ENCODE results near the gene CCDC185.

Gene CCDC185

GRCh38 chr1:223364685-223365382, 28.4 kb upstream of the CCDC185 start (continued):
- TF ChIP-seq PATZ1 (tag by site-specific recombination; IDR thresholded peaks at IDR 0.05) (peak; percentile 84), ZNF311 (tag by site-specific recombination; IDR thresholded peaks at IDR 0.05; ENCODE audit: borderline replicate concordance) (no peak), ZNF585B (tag by site-specific recombination; IDR thresholded peaks at IDR 0.05) (no peak), ZNF518A (tag by site-specific recombination; conservative IDR thresholded peaks at IDR 0.05; ENCODE audit: low read depth) (no peak), ZNF623 (tag by site-specific recombination; IDR thresholded peaks at IDR 0.05) (0 out of 2 replicates have a peak, but pooled peaks have one; percentile 14), ZNF214 (tag by site-specific recombination; IDR thresholded peaks at IDR 0.05; ENCODE audit: borderline replicate concordance) (no peak), HOXC10 (CRISPR knock-in tag; IDR thresholded peaks at IDR 0.05) (0 out of 2 replicates have a peak, but pooled peaks have one; percentile 11), ZNF174 (tag by site-specific recombination; IDR thresholded peaks at IDR 0.05) (no peak), HIC1 (tag by site-specific recombination; IDR thresholded peaks at IDR 0.05) (peak; percentile 42; the same call in 1 of the 2 replicates), INSM2 (tag by site-specific recombination; IDR thresholded peaks at IDR 0.05) (0 out of 2 replicates have a peak, but pooled peaks have one; percentile 29), BCL11B (tag by site-specific recombination; IDR thresholded peaks at IDR 0.05; ENCODE audit: low read depth) (no peak), ZNF239 (tag by site-specific recombination; IDR thresholded peaks at IDR 0.05) (no peak), ZNF747 (tag by site-specific recombination; IDR thresholded peaks at IDR 0.05) (no peak), REST (tag by site-specific recombination; IDR thresholded peaks at IDR 0.05) (no peak), ZNF394 (tag by site-specific recombination; IDR thresholded peaks at IDR 0.05; ENCODE audit: borderline replicate concordance) (no peak; the same call in 1 of the 2 replicates), AEBP2 (tag by site-specific recombination; IDR thresholded peaks at IDR 0.05; ENCODE audit: borderline replicate concordance) (no peak), ZNF19 (tag by site-specific recombination; IDR thresholded peaks at IDR 0.05; ENCODE audit: low read depth) (no peak), ZBTB6 (tag by site-specific recombination; IDR thresholded peaks at IDR 0.05) (no peak), ZEB2 (tag by site-specific recombination; IDR thresholded peaks at IDR 0.05) (peak; percentile 60)

Data from HEK293 (cell line).